ENCODE measurements around the gene MVK. TPM values are rescaled to one million over a fixed set of nuclear protein-coding genes. Genes with fewer than 3 reads are reported as not detected.

MVK gene
- total and polyA plus RNA-seq, 4 donors, result 22.4 to 62.7 (median 37.2) TPM

- no peak for ATAC-seq (ENCODE audit: insufficient read depth, low FRiP score)
These were observed 6.7 kb downstream of the MVK start for GRCh38 chr12:109580272-109580671.

GRCh38 chr12:109580684-109581333 lies 7.2 kb downstream of the MVK start:
- WGBS, 2 donors, result 93 to 96% methylated on average over 13 of the region's 13 CpGs
- Histone ChIP-seq H3K36me3 (ENCODE audit: control insufficient read depth in 4 of 4, insufficient read depth in 4 of 4, low read length in 4 of 4) (peaks cover 9 to 43% (median 18%) of the 10 kb centered on the region in 4 donors), H3K9ac (ENCODE audit: insufficient read depth in 1 of 2, low read length in 2 of 2) (no peak overlapping the region)

More at GRCh38 chr12:109580272-109580671, 6.7 kb downstream of the MVK start:
- H3K9ac ChIP-seq (ENCODE audit: insufficient read depth in 1 of 2, low read length in 2 of 2), result no peak overlapping the region
- no peaks in the 10 kb centered on the region for H3K27me3 ChIP-seq (ENCODE audit: control insufficient read depth in 3 of 3, insufficient read depth in 3 of 3, low read length in 2 of 3)
- TF ChIP-seq CTCF (IDR thresholded peaks at IDR 0.05; ENCODE audit: control extremely low read depth, extremely low read depth), result no peak
- WGBS, 2 donors, result 88 to 97% methylated on average over 8 of the region's 8 CpGs
- DNase-seq, result no peak
- peaks cover 0 to 5% (median 0%) of the 10 kb centered on the region in 5 donors for H3K4me1 ChIP-seq (ENCODE audit: control insufficient read depth in 5 of 5, insufficient read depth in 5 of 5, low read length in 5 of 5)
- H3K4me3 ChIP-seq, result no peak overlapping the region
- H3K9me3 ChIP-seq (ENCODE audit: control insufficient read depth in 4 of 4, insufficient read depth in 3 of 4, low read length in 3 of 4), result no peaks in the 10 kb centered on the region
- peaks cover 11 to 42% (median 19%) of the 10 kb centered on the region in 4 donors for H3K36me3 ChIP-seq (ENCODE audit: control insufficient read depth in 4 of 4, insufficient read depth in 4 of 4, low read length in 4 of 4)
- H3K27ac ChIP-seq (ENCODE audit: low read depth in 1 of 2, low read length in 1 of 2), result no peak overlapping the region

GRCh38 chr12:109581334-109581691 lies 7.7 kb downstream of the MVK start:
- no peaks in the 10 kb centered on the region for H3K9me3 ChIP-seq (ENCODE audit: control insufficient read depth in 4 of 4, insufficient read depth in 3 of 4, low read length in 3 of 4)
- TF ChIP-seq CTCF (IDR thresholded peaks at IDR 0.05; ENCODE audit: control extremely low read depth, extremely low read depth), result no peak
- WGBS, 2 donors, result 90 to 95% methylated on average over 18 of the region's 18 CpGs
- H3K9ac ChIP-seq (ENCODE audit: insufficient read depth in 1 of 2, low read length in 2 of 2), result no peak overlapping the region
- peaks cover 9 to 44% (median 17%) of the 10 kb centered on the region in 4 donors for H3K36me3 ChIP-seq (ENCODE audit: control insufficient read depth in 4 of 4, insufficient read depth in 4 of 4, low read length in 4 of 4)
- no peak overlapping the region for H3K4me3 ChIP-seq
- ATAC-seq (ENCODE audit: insufficient read depth, low FRiP score), result no peak
- DNase-seq, result no peak
- H3K27ac ChIP-seq (ENCODE audit: low read depth in 1 of 2, low read length in 1 of 2), result peak overlapping the region in 1 of 2 donors; percentile 48
- peaks cover 0 to 5% (median 0%) of the 10 kb centered on the region in 5 donors for H3K4me1 ChIP-seq (ENCODE audit: control insufficient read depth in 5 of 5, insufficient read depth in 5 of 5, low read length in 5 of 5)
- no peaks in the 10 kb centered on the region for H3K27me3 ChIP-seq (ENCODE audit: control insufficient read depth in 3 of 3, insufficient read depth in 3 of 3, low read length in 2 of 3)

More at GRCh38 chr12:109580684-109581333, 7.2 kb downstream of the MVK start:
- H3K27ac ChIP-seq (ENCODE audit: low read depth in 1 of 2, low read length in 1 of 2), result no peak overlapping the region
- H3K9me3 ChIP-seq (ENCODE audit: control insufficient read depth in 4 of 4, insufficient read depth in 3 of 4, low read length in 3 of 4), result no peaks in the 10 kb centered on the region
- no peak for TF ChIP-seq CTCF (IDR thresholded peaks at IDR 0.05; ENCODE audit: control extremely low read depth, extremely low read depth)
- ATAC-seq (ENCODE audit: insufficient read depth, low FRiP score), result no peak
- no peak overlapping the region for H3K4me3 ChIP-seq
- no peak for DNase-seq
- peaks cover 0 to 5% (median 0%) of the 10 kb centered on the region in 5 donors for H3K4me1 ChIP-seq (ENCODE audit: control insufficient read depth in 5 of 5, insufficient read depth in 5 of 5, low read length in 5 of 5)
- H3K27me3 ChIP-seq (ENCODE audit: control insufficient read depth in 3 of 3, insufficient read depth in 3 of 3, low read length in 2 of 3), result no peaks in the 10 kb centered on the region
